OCI-LY3 (cell line): ENCODE results near the gene RCHY1.
"Not testable (repeated sequence)": the region's sequence is repeated elsewhere in the genome, so short reads cannot be mapped to it uniquely, and the experiment has no call there.

Experiments
- H2AFZ ChIP-seq: fragments of 200-600, 300-600 bp; shearing (Covaris generic); 2 replicates; pipeline ENCODE4 v1.6.0; 2014; ENCODE audit warnings: antibody characterized with exemption, low read depth, low read length
- H3K27ac ChIP-seq: fragments of 200-600, 300-600 bp; sonication (generic); 2 replicates; pipeline ENCODE4 v1.5.1; 2014; ENCODE audit warnings: mild to moderate bottlenecking, low read length, moderate library complexity, mixed read lengths
- H3K27me3 ChIP-seq: fragments of 200-600, 300-600 bp; sonication (generic); 2 replicates; pipeline ENCODE4 v1.6.1; 2014; ENCODE audit warnings: low read depth, low read length, mixed read lengths
- H3K36me3 ChIP-seq: fragments of 200-600, 300-600 bp; sonication (generic); replicated peaks from 2 replicates; pipeline ENCODE3; 2014; ENCODE audit warnings: low read depth, low read length, mixed read lengths
- H3K4me1 ChIP-seq: fragments of 300-600, 200-600 bp; sonication (generic); 2 replicates; pipeline ENCODE4 v1.6.1; 2014; ENCODE audit warnings: low read length, mixed read lengths
- H3K4me2 ChIP-seq: fragments of 200-600, 300-600 bp; sonication (generic); 2 replicates; pipeline ENCODE4 v1.6.1; 2014; ENCODE audit warnings: low read length, mixed read lengths
- H3K4me3 ChIP-seq: fragments of 300-600, 200-600 bp; sonication (generic); 2 replicates; pipeline ENCODE4 v1.5.1; 2014; ENCODE audit warnings: antibody characterized with exemption, mild to moderate bottlenecking, low read length, moderate library complexity
- H3K79me2 ChIP-seq: fragments of 300-600, 200-600 bp; shearing (Covaris generic); 2 replicates; pipeline ENCODE4 v1.6.1; 2014; ENCODE audit warnings: mild to moderate bottlenecking, low read length, mixed read lengths
- H3K9ac ChIP-seq: fragments of 300-600, 200-600 bp; shearing (Covaris generic); 2 replicates; pipeline ENCODE4 v1.6.0; 2014; ENCODE audit warnings: mild to moderate bottlenecking, low read length, moderate library complexity
- H3K9me3 ChIP-seq: fragments of 200-600, 300-600 bp; shearing (Covaris generic); 2 replicates; pipeline ENCODE4 v1.6.1; 2014; ENCODE audit warnings: low read length, mixed read lengths; ENCODE audit not compliant: insufficient read depth
- H4K20me1 ChIP-seq: fragments of 200-600, 300-600 bp; sonication (generic); 2 replicates; pipeline ENCODE4 v1.6.1; 2016; ENCODE audit warnings: low read length, mixed read lengths; ENCODE audit not compliant: insufficient read depth
- CTCF ChIP-seq: fragments of 200-600, 300-600 bp; sonication (generic); IDR thresholded peaks from 2 replicates; pipeline ENCODE4 v1.5.1; 2014; ENCODE audit warnings: antibody characterized with exemption, low read length, low read depth
- EZH2phosphoT487 ChIP-seq: fragments of 200-600 bp; shearing (Covaris generic); IDR thresholded peaks from 2 replicates; pipeline ENCODE4 v1.6.1; 2018; ENCODE audit warnings: antibody characterized with exemption, mixed run types, low read depth

Gene RCHY1

GRCh38 chr4:75531536-75532143 lies 17.4 kb upstream of the RCHY1 start:
- H2AFZ ChIP-seq, H3K27me3 ChIP-seq, H4K20me1 ChIP-seq, H3K9ac ChIP-seq, H3K4me2 ChIP-seq, H3K4me1 ChIP-seq, H3K4me3 ChIP-seq, H3K27ac ChIP-seq, H3K79me2 ChIP-seq, H3K9me3 ChIP-seq: not testable (repeated sequence)
- H3K36me3 ChIP-seq: peaks cover 33% of the 10 kb centered on the region

- Histone ChIP-seq H3K9me3 (no peaks in the 10 kb centered on the region), H3K27me3 (no peaks in the 10 kb centered on the region), H4K20me1 (no peaks in the 10 kb centered on the region), H3K4me2 (no peak overlapping the region), H3K79me2 (no peaks in the 10 kb centered on the region), H3K36me3 (peaks cover 36% of the 10 kb centered on the region), H3K9ac (no peak overlapping the region), H3K27ac (no peak overlapping the region), H2AFZ (no peak overlapping the region), H3K4me3 (no peak overlapping the region), H3K4me1 (no peaks in the 10 kb centered on the region)
- no peak for TF ChIP-seq EZH2phosphoT487
- no peak for TF ChIP-seq CTCF
Measured at GRCh38 chr4:75530556-75531322, 16.5 kb upstream of the RCHY1 start.

GRCh38 chr4:75527482-75527881 lies 13.3 kb upstream of the RCHY1 start:
- H3K79me2 ChIP-seq: no peaks in the 10 kb centered on the region
- H3K4me2 ChIP-seq: no peak overlapping the region
- peaks cover 36% of the 10 kb centered on the region for H3K36me3 ChIP-seq
- H2AFZ ChIP-seq: no peak overlapping the region
- H3K27me3 ChIP-seq: no peaks in the 10 kb centered on the region
- H3K4me1 ChIP-seq: peaks cover 3% of the 10 kb centered on the region; the same call in 1 of the 2 replicates
- no peak overlapping the region for H3K9ac ChIP-seq
- no peaks in the 10 kb centered on the region for H4K20me1 ChIP-seq
- no peak for TF ChIP-seq CTCF
- TF ChIP-seq EZH2phosphoT487: no peak
- no peak overlapping the region for H3K4me3 ChIP-seq
- no peak overlapping the region for H3K27ac ChIP-seq
- H3K9me3 ChIP-seq: no peaks in the 10 kb centered on the region

- peaks cover 36% of the 10 kb centered on the region for H3K36me3 ChIP-seq
- H3K27me3 ChIP-seq: no peaks in the 10 kb centered on the region
- H4K20me1 ChIP-seq: no peaks in the 10 kb centered on the region
- no peak overlapping the region for H3K4me3 ChIP-seq
- H2AFZ ChIP-seq: no peak overlapping the region
- H3K4me2 ChIP-seq: no peak overlapping the region
- no peak overlapping the region for H3K9ac ChIP-seq
- no peak overlapping the region for H3K27ac ChIP-seq
- no peaks in the 10 kb centered on the region for H3K9me3 ChIP-seq
- H3K79me2 ChIP-seq: no peaks in the 10 kb centered on the region
- H3K4me1 ChIP-seq: peaks cover 3% of the 10 kb centered on the region; the same call in 1 of the 2 replicates
- TF ChIP-seq EZH2phosphoT487 (no peak), CTCF (no peak)
Measured at GRCh38 chr4:75525910-75526309, 11.7 kb upstream of the RCHY1 start.
